NCI-H226 (cell line): Measurements from ENCODE around the gene FXYD1.

Source experiments
- DNase-seq: peaks from one replicate; pipeline ENCODE4 v3.0.0-alpha.2; 2015

The FXYD1 gene

DNA sequence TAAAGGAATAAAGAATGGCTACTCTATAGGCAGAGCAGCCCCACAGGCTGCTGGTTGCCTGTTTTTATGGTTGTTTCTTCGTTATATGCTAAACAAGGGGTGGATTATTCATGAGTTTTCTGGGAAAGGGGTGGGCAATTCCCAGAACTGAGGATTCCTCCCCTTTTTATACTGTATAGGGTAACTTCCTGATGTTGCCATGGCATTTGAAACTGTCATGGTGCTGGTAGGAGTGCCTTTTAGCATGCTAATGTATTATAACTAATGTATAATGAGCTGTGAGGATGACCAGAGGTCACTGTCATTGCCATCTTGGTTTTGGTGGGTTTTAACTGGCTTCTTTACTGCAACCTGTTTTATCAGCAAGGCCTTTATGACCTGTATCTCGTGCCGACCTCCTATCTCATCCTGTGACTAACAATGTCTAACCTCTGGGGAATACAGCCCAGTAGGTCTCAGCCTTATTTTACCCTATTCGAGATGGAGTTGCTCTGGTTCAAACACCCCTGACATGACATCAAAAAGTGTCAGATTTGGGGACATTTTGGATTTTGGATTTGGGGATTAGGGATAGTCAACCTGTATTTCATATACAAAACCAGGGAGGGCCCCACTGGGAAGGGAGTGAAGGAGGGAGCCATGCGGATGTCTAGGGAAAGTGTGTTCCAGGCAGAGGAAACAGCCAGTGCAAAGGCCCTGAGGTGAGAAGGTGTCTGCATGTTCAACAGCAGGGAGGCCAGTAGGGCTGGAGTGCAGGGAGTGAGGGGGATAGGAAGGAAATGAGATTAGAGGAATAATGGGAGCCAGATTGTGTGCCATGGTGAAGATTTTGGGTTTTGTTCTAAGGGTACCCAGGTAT lies 26.8 kb downstream of the FXYD1 start:
- no peak for DNase-seq

DNA sequence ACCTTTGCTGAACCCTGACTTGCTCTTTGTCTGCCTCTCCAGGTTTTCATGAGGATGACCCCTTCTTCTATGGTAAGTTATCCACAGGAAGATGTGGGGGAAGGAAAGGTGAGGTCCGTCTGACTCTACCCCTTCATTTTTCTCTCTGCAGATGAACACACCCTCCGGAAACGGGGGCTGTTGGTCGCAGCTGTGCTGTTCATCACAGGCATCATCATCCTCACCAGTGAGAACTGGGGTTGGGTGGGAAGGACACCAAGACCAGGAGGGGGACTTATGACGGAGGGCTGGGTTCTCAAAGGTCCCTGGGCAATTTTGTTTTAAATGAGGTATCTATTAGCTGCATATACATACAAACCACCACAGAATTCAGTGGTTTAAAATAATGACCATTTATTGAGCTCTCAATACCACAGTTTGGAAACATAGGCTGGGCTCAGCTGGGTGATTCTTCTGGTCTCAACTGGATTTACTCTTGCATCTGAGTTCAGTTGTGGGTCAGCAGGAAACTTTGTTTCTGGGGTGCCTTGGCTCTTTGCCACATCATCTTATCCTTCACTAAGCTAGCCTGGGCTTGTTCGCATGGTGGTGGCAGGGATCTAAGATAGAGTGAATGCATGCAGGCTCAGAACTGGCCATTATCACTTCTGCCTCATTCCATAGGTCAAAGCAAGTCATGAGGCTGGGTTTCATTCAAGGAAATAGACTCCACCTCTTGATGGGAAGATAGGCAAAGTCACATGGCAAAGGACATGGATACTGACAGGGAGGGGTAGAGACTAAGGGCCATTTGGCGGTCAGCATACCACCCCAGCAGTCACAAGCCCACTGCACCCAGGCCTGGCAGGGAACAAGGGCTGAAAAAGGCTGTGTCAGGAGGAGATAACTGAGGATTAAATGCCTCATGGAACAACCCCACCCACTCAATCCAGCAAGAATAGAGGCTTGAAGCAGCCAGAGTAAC lies 27.8 kb downstream of the FXYD1 start:
- no peak for DNase-seq

DNA sequence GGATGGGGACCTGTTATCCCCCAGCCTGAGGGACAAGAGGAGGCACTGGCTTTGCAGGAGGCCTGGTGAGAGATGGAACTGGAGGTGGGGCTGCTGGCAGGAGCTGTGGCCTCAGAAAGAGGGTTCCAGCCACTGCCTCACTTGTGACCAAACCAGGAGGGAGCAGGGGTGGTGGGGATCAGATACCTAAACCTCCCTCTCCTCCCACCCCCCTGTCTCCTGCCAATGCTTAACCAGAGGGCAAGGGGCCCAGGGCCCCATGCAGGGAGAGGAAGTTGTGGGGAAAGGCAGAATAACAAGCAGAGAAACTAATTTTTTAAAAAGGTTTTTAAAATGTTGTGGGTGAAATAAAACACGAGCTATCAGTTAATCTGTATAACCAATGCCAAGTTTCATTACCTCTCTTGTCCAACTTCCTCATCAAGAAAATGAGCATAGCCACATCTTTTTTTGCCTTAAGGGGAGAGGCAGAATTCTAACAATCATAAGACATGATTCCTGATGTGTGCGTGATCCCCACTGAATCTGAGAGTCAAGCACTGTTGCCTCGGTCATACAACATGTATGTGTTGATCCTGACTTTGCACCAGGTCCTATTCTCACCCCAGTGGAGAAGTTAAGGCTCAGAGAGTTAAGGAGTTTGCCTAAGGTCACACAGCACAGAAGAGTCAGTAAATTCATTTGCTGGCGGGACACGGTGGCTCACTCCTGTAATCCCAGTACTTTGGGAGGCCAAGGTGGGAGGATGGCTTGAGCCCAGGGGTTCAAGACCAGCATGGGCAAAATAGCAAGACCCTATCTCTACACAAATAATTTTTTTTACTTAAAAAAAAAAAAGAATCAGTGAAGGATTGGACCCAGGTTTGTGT lies 28.9 kb downstream of the FXYD1 start:
- no peak for DNase-seq

DNA sequence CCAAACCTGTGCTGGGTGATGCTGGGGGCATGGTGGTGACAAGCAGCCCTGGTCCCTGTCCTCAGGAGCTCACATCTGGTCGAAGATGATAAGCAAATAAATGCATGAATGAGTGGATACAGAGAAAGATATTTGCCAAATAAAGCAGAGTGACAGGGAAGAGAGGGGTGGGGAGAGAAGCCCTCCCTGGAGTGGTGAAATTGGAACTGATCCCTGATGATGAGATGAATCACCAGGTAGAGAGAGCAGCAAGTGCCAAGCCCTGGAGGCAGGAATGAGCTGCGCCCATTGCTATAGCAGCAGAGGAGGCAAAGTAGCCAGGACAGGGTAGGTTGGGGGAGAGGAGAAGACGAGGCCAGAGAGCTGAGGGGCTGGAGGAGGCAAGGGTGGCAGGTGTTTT lies 29.6 kb downstream of the FXYD1 start:
- peak; percentile 80 for DNase-seq

DNA sequence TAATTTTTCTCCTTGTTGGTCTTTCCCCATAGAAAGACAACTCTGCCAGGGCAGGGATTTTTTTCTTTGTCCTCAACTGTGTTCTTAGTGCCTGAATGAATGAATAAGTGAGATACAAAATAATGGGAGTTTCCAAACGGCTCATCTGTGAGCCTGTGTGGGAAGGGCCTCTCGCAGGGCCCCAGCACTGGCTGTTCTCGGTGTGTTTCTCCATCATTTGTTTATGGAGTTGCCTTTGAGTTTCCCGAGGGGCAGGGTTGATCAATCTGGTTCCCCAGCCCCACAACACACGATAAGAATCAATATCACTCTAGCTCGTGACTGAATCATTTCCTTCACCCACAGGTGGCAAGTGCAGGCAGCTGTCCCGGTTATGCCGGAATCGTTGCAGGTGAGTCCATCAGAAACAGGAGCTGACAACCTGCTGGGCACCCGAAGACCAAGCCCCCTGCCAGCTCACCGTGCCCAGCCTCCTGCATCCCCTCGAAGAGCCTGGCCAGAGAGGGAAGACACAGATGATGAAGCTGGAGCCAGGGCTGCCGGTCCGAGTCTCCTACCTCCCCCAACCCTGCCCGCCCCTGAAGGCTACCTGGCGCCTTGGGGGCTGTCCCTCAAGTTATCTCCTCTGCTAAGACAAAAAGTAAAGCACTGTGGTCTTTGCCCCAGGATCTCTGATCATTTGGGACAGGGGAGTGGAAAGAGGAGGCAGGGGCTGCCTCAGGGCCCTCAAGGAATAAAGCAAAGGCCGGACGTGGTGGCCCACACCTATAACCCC lies 30.8 kb downstream of the FXYD1 start:
- no peak for DNase-seq

DNA sequence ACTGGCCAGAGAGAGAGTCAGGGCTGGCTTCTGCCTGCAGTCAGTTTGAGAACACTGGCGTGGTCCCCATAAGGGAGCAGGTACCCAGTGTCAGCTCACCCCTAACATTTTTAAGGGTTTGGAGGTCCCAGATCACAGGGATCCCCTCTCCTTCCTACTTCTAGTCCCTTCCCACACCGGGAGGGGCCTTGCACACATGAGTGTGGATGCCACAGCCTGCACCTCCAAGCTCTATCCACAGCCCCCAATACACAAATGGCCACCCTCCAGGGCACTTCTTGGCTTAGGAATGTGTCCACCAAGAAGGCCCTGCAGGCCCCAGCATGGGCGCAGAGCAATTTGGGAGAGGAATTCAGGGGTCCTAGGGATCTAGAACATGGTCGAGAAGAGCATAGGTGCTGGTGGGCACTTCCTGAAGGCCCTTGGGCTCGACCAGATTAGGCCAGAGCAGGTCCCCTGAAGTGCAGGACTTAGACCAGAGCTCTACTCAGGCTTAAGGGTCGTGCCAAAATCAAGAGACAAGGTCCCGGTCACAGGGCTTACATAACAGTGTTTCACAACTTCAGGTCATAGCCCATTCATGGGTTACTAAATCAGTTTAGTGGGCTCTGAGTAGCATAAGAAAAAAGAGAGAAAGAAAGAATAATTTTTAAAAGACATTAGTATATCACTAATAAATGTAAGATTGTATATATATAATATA lies 31.9 kb downstream of the FXYD1 start:
- DNase-seq: no peak

DNA sequence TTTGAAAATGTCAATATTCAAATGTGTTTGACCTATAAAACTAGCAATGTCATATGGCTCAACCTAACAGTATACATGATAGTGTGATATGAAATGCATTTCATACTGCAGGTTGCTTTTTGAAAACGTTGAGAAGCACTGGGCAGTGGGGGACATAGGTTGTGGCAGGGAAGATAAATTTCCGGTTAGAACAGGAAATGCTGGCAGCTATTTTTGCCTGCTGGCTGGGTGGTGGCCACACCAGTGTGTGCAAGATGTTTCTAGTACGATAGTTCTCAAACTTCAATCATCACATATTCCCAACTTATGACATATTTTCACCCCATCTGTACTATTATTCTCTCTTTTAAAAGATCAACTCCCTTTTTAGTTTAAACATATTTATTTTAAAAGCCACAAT lies 33.1 kb downstream of the FXYD1 start:
- DNase-seq: no peak

DNA sequence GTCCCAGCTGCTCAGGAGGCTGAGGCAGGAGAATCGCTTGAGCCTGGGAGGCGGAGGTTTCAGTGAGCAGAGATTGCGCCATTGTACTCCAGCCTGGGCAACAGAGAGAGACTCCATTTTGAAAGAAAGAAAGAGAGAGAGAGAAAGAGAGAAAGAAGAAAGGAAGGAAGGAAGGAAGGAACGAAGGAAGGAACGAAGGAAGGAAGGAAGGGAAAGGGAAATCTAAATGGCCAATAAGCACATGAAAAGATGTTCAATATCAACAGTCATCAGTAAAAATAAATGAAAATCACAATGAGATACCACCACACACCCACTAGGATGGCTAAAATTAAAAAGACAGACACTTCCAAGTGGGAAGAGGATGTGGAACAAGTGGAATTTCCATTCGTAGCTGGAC lies 35.6 kb downstream of the FXYD1 start:
- no peak for DNase-seq

DNA sequence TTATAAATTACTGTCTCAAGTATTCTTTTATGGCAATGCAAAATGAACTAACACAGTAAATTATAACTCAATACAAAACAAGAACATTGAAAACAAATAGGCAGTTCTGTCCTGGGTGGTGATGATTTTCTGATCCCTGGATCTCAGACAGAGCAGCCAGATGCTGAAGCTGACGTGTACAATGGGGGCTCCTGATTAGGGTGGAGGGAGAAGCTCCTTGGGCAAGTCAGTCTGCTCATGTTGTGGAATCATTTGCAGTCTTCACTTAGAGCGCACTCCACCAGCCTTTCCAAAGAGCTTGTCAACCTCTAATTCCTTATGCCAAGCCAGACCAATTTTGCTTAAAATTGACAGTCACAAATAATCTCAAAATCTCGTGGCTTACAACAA lies 37.6 kb downstream of the FXYD1 start:
- no peak for DNase-seq

DNA sequence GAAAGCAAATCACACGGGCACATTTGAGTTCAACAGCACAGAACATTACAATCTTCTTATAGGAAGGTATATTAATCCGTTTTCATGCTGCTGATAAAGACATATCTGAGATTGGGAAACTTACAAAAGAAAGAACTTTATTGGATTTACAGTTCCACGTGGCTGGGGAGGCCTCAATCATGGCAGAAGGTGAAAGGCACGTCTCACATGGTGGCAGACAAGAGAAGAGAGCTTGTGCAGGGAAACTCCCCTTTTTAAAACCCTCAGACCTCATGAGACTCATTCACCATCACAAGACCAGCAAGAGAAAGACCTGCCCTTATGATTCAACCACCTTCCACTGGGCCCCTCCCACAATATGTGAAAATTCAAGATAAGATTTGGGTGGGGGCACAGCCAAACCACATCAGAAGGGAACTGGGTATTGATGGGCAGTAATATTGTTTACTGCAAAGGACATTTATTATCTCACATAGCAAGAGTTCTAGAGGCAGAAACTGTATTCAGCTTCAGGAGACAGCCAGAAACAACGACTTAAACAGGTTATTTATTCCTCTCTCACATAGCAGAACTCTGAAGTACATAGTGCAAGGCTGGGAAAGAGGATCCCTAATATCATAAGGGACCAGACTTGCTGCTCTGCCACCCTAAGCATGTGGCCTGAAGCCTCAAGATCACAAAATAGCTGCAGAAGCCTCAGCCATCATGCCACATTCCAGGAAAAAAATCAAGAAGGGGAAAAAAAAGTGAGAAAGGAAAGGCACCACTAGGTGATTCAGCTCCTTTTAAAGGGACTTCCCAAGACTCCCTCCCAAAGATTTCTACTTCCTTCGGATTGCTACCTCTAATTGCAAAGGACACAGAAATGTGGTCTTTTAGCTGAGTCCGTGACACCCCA lies 39.0 kb downstream of the FXYD1 start:
- DNase-seq: no peak

DNA sequence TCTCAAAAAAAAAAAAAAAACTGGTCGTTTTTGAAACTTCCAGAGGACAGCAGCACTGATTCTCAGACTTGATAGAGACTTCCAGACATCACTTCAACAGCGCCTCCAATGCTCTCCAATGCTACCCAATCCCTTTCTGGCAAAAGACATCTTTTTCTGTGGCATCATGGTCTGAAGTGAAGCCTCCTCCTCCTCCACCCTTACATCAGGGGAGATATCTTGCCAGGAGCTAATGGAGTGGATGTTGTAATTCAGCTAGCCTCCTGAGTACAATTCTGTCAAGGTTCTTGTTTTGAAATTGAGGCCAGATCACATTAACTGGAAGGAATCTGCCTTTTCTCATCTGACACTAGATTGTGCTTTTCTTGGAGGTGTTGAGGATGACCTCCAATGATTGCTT lies 40.1 kb downstream of the FXYD1 start:
- peak; percentile 48 for DNase-seq

DNA sequence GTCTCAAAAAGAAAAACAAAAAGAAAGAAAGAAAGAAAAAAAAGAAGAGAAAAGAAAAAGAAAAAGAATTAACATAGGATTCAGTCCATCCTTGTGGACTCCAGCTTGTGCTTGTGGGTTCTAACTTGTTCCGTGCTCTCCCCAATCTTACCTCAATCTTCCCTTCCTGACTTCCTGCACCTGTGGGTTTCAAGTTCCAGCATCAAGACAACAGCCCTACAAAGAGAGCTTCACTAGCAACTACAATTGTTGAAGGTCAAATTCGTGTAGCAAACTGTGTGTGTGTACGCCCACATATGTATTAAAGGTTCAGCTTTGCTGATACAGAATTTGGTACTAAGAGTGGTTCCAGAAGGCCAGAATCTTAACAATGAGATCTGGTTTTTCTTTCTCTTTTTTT lies 41.2 kb downstream of the FXYD1 start:
- DNase-seq: no peak

DNA sequence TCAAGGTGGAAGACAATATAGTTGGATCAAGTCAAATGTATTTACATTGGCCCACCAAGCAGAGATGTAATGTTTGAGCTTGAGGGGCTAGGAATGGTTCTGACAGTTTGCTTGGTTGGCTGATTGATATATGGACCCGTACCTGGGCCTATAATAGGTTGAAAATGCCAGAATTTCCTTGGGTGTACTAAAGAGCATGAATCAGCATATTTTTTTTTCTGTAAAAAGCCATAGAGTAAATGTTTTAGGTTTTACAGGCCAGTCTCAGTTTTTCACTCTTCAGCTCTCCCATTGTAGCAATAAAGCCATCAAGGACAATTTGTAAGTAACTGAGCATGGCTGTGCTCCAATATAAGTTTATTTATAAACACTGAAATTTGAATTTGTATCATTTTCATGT lies 42.8 kb downstream of the FXYD1 start:
- no peak for DNase-seq

DNA sequence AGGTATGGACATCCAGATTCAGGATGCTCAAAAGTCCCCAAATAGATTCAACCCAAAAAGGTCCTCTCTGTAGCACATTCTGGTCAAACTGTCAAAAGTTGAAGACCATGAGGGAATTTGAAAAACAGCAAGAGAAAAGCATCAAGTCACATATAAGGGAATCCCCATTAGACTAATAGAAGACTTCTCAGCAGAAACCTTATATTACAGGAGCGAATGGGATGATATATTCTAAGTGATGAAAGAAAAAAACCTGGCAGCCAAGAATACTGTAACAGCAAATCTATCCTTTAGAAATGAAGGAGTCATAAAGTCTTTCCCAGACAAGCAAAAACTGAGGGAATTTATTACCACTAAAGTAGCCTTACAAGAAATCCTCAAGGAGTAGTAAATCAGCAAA lies 45.6 kb downstream of the FXYD1 start:
- no peak for DNase-seq

DNA sequence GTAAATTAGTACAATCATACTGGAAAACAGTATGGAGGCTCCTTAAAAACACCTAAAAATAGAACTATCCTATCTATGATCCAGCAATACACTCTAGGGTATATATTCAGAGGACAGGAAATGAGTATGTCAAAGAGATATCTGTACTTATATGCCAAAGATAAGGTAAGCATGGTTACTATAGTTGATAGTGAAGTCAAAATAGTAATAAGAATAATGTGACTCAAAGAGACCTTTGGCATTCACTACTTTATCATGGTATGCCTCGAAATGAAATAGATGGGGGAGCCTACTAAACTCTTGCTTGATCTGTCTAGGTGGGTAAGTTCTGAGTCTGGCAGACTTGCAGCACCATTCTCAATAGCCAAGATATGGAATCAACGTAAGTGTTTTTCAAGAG lies 46.3 kb downstream of the FXYD1 start:
- peak; percentile 61 for DNase-seq
